Thyroid gland (tissue), 4 donors: ENCODE measurements around the gene AFAP1L2. TPM values are rescaled to one million over a fixed set of nuclear protein-coding genes. Genes with fewer than 3 reads are reported as not detected.

ENCODE experiments used
- DNase-seq, 2 donors: peaks; one replicate each; pipeline ENCODE4 v3.0.0-alpha.2; 2019
- H3K27ac ChIP-seq, 3 donors: fragments of 200-600 bp; sonication (generic); 1 replicate in 2 of 3; 2 replicates in 1 of 3; pipeline ENCODE4 v1.5.1; 2016 to 2019; ENCODE audit warnings: mild to moderate bottlenecking in 1 of 3, moderate library complexity in 1 of 3
- H3K27me3 ChIP-seq: fragments of 200-600 bp; sonication (generic); one replicate; pipeline ENCODE4 v1.5.1; 2019
- H3K36me3 ChIP-seq, 2 donors: fragments of 200-600 bp; sonication (generic); one replicate each; pipeline ENCODE4 v1.5.1; 2016 to 2019
- H3K4me1 ChIP-seq, 2 donors: fragments of 200-600 bp; sonication (generic); one replicate each; pipeline ENCODE4 v1.5.1; 2017 to 2019
- H3K4me3 ChIP-seq, 3 donors: fragments of 200-600 bp; sonication (generic); replicated peaks in 1 of 3; 1 replicate in 2 of 3; 2 replicates in 1 of 3; pipeline ENCODE4 v1.5.1; 2016; ENCODE audit warnings: mild to moderate bottlenecking in 1 of 3
- H3K9me3 ChIP-seq: fragments of 200-600 bp; sonication (generic); one replicate; pipeline ENCODE4 v1.5.1; 2017
- CTCF ChIP-seq, 6 experiments: fragments of 200-600 bp in 3 of 6; fragments of 450-650 bp in 3 of 6; sonication (generic) in 3 of 6; IDR thresholded peaks; one replicate each; pipeline ENCODE4 v1.5.1; 2016 to 2019; ENCODE audit warnings: antibody characterized with exemption in 6 of 6, mild to moderate bottlenecking in 2 of 6, inconsistent platforms in 1 of 6, moderate library complexity in 1 of 6
- POLR2A ChIP-seq, 2 donors: fragments of 450-650 bp; IDR thresholded peaks; one replicate each; pipeline ENCODE4 v1.6.1; 2017; ENCODE audit warnings: antibody characterized with exemption in 2 of 2, mild to moderate bottlenecking in 2 of 2, moderate library complexity in 1 of 2
- WGBS, 2 donors: methylation state at CpG; one replicate each; pipeline ENCODE4 v1.1.5; 2017; 5-methylcytosine and 5-hydroxymethylcytosine counted together
- intact Hi-C: fragments of 100-400 bp; cut with DNase I; formaldehyde crosslinking; loops from one replicate; pipeline ENCODE4 v1.15.1; 2023
- total RNA-seq, 4 donors: library from RNA; depleted of rRNA; stranded (reverse); fragments of >200 nt; gene quantifications; one replicate each; pipeline ENCODE4 v1.2.3, GENCODE V29; 2016

The AFAP1L2 gene
- total RNA-seq, 4 donors from 2014 or later = 135 to 356 (median 299) TPM

GRCh38 chr10:114303556-114303955, 100.7 kb downstream of the AFAP1L2 start:
- intact Hi-C loops = loop anchor here (10.0 kb wide), 4 partner anchors 101 to 401 kb away; partner anchors contain the start of gene AFAP1L2
- WGBS, 2 donors = 83% methylated on average over 10 of the region's 10 CpGs
- Histone ChIP-seq H3K36me3 (peaks cover 42 to 48% of the 10 kb centered on the region in 2 donors), H3K4me3 (no peak overlapping the region), H3K27ac (peak overlapping the region in 2 of 3 donors; percentile 77 to 92), H3K9me3 (no peaks in the 10 kb centered on the region), H3K27me3 (no peaks in the 10 kb centered on the region), H3K4me1 (peaks cover 11 to 18% of the 10 kb centered on the region in 2 donors)
- peak in 1 of 2 donors; percentile 15 for DNase-seq
- TF ChIP-seq POLR2A (IDR thresholded peaks at IDR 0.05) (no peak), CTCF (IDR thresholded peaks at IDR 0.05) (no peak)

- peak; percentile 16 to 23 for DNase-seq
- TF ChIP-seq POLR2A (IDR thresholded peaks at IDR 0.05) = no peak
- no peak for TF ChIP-seq CTCF (IDR thresholded peaks at IDR 0.05)
- Histone ChIP-seq H3K36me3 (peaks cover 49 to 51% of the 10 kb centered on the region in 2 donors), H3K27ac (peak overlapping the region in 2 of 3 donors; percentile 36 to 69), H3K4me3 (no peak overlapping the region), H3K27me3 (no peaks in the 10 kb centered on the region), H3K9me3 (no peaks in the 10 kb centered on the region), H3K4me1 (peaks cover 11 to 14% of the 10 kb centered on the region in 2 donors)
- intact Hi-C loops = loop anchor here (10.0 kb wide), 4 partner anchors 103 to 403 kb away; partner anchors contain the start of gene AFAP1L2
- 72 to 79% methylated on average over 10 to 13 of the region's 14 CpGs for WGBS, 2 donors
Measured at GRCh38 chr10:114301951-114302710, 102.2 kb downstream of the AFAP1L2 start.

- H3K4me1 ChIP-seq = peaks cover 11 to 14% of the 10 kb centered on the region in 2 donors
- H3K4me3 ChIP-seq = no peak overlapping the region
- H3K36me3 ChIP-seq = peaks cover 58 to 61% of the 10 kb centered on the region in 2 donors
- no peaks in the 10 kb centered on the region for H3K27me3 ChIP-seq
- no peak overlapping the region for H3K27ac ChIP-seq
- TF ChIP-seq CTCF (IDR thresholded peaks at IDR 0.05) (no peak), POLR2A (IDR thresholded peaks at IDR 0.05) (no peak)
- DNase-seq = peak in 1 of 2 donors; percentile 1
- WGBS, 2 donors = 90 to 95% methylated on average over 9 of the region's 9 CpGs
- no peaks in the 10 kb centered on the region for H3K9me3 ChIP-seq
- intact Hi-C loops = loop anchor here (10.0 kb wide), 4 partner anchors 104 to 404 kb away; partner anchors contain the start of gene AFAP1L2
Measured at GRCh38 chr10:114301177-114301576, 103.1 kb downstream of the AFAP1L2 start.

GRCh38 chr10:114300036-114300645, 104.2 kb downstream of the AFAP1L2 start:
- DNase-seq = no peak
- intact Hi-C loops = loop anchor here (10.0 kb wide), 4 partner anchors 105 to 405 kb away; partner anchors contain the start of gene AFAP1L2

More at GRCh38 chr10:114300036-114300645, 104.2 kb downstream of the AFAP1L2 start:
- H3K27ac ChIP-seq = no peak overlapping the region
- TF ChIP-seq CTCF (IDR thresholded peaks at IDR 0.05) = no peak
- TF ChIP-seq POLR2A (IDR thresholded peaks at IDR 0.05) = no peak
- H3K4me1 ChIP-seq = peaks cover 11 to 12% of the 10 kb centered on the region in 2 donors
- no peaks in the 10 kb centered on the region for H3K9me3 ChIP-seq
- H3K4me3 ChIP-seq = no peak overlapping the region
- peaks cover 69 to 71% of the 10 kb centered on the region in 2 donors for H3K36me3 ChIP-seq
- no peaks in the 10 kb centered on the region for H3K27me3 ChIP-seq
- WGBS, 2 donors = 89 to 95% methylated on average over 13 to 14 of the region's 16 CpGs
